Endothelial cell of umbilical vein (primary cell): ENCODE measurements around the gene GANC. TPM values are rescaled to one million over a fixed set of nuclear protein-coding genes. Genes with fewer than 3 reads are reported as not detected.

Source experiments
- BruUV-seq: library from RNA; stranded (reverse); fragments of 400-500 nt; replicated peaks from 2 replicates; lab custom pipeline; 2021; lab: Mats Ljungman, UMichigan
- CTCF ChIA-PET: fragments of 300-600, 350-600 bp; sonication (Branson Sonifier 250); formaldehyde crosslinking; loops from one replicate; lab custom pipeline; 2021; ENCODE audit warnings: antibody characterized with exemption, inconsistent platforms; lab: Charles Lee
- POLR2A ChIA-PET: fragments of 300-600, 350-600 bp; sonication (Branson Sonifier 250); formaldehyde crosslinking; loops from one replicate; lab custom pipeline; 2021; ENCODE audit warnings: antibody characterized with exemption, inconsistent platforms; lab: Charles Lee
- DNase-seq: peaks from one replicate; pipeline ENCODE4 v3.0.0-alpha.2; 2011; ENCODE audit warnings: low read depth, low spot score
- FAIRE-seq: peaks from 2 replicates; lab custom pipeline; 2011; peaks lifted over from hg19 to GRCh38; lab: Jason Lieb, UNC
- H2AFZ ChIP-seq: 2 replicates; pipeline ENCODE4 v1.6.0; 2012; ENCODE audit warnings: low read depth, low read length, control low read depth, inconsistent platforms
- H3K27ac ChIP-seq: 2 replicates; pipeline ENCODE4 v1.5.1; 2011; ENCODE audit warnings: low read depth, mild to moderate bottlenecking, control low read depth, low read length, moderate library complexity; ENCODE audit not compliant: insufficient read depth
- H3K27me3 ChIP-seq, 2 experiments: 2 replicates each; pipeline versions ENCODE4 v1.6.0 to v1.6.1; 2011; ENCODE audit warnings: low read length in 2 of 2, mixed read lengths in 1 of 2; ENCODE audit not compliant: control insufficient read depth in 2 of 2, insufficient read depth in 2 of 2
- H3K36me3 ChIP-seq, 2 experiments: 2 replicates in 1 of 2; 3 replicates in 1 of 2; pipeline ENCODE4 v1.5.1; 2011; ENCODE audit warnings: low read length in 2 of 2, mild to moderate bottlenecking in 1 of 2, moderate library complexity in 1 of 2; ENCODE audit not compliant: control insufficient read depth in 2 of 2, insufficient read depth in 2 of 2; ENCODE audit errors: extremely low read depth in 1 of 2
- H3K4me1 ChIP-seq: 3 replicates; pipeline ENCODE4 v1.5.1; 2011; ENCODE audit warnings: mild to moderate bottlenecking, low read length; ENCODE audit not compliant: control insufficient read depth, insufficient read depth; ENCODE audit errors: extremely low read depth
- H3K4me2 ChIP-seq: 2 replicates; pipeline ENCODE4 v1.6.1; 2011; ENCODE audit warnings: low read length, control low read depth, mixed read lengths; ENCODE audit not compliant: insufficient read depth
- H3K4me3 ChIP-seq, 3 experiments: fragments of 200-600 bp in 1 of 3; sonication (generic), shearing (Covaris generic) in 1 of 3; replicated peaks in 1 of 3; 2 replicates each; pipeline ENCODE4 v1.5.1; 2011 to 2016; ENCODE audit warnings: control low read depth in 3 of 3, low read length in 3 of 3, mild to moderate bottlenecking in 2 of 3, inconsistent platforms in 1 of 3, low read depth in 1 of 3, moderate library complexity in 1 of 3; ENCODE audit not compliant: insufficient read depth in 1 of 3
- H3K79me2 ChIP-seq: 2 replicates; pipeline ENCODE4 v1.6.0; 2012; ENCODE audit warnings: low read length, inconsistent platforms; ENCODE audit not compliant: control insufficient read depth, insufficient read depth
- H3K9ac ChIP-seq: replicated peaks from 2 replicates; pipeline ENCODE3; 2011; ENCODE audit warnings: low read length, control low read depth; ENCODE audit not compliant: insufficient read depth; ENCODE audit errors: extremely low read depth
- H3K9me1 ChIP-seq: replicated peaks from 3 replicates; pipeline ENCODE4 v1.6.0; 2011; ENCODE audit warnings: mild to moderate bottlenecking, low read length; ENCODE audit not compliant: control insufficient read depth, insufficient read depth; ENCODE audit errors: extremely low read depth
- H3K9me3 ChIP-seq: replicated peaks from 2 replicates; pipeline ENCODE4 v1.5.1; 2012; ENCODE audit warnings: low read length, inconsistent platforms; ENCODE audit not compliant: control insufficient read depth, insufficient read depth
- H4K20me1 ChIP-seq: replicated peaks from 2 replicates; pipeline ENCODE3; 2011; ENCODE audit warnings: mild to moderate bottlenecking, low read length; ENCODE audit not compliant: control insufficient read depth, insufficient read depth; ENCODE audit errors: extremely low read depth
- CTCF ChIP-seq, 2 donors: IDR thresholded peaks; 1 replicate in 1 of 2; 2 replicates in 1 of 2; pipeline ENCODE4 v1.5.1; 2011; ENCODE audit warnings: low read length in 2 of 2, mild to moderate bottlenecking in 2 of 2, moderate library complexity in 2 of 2, control low read depth in 1 of 2, inconsistent platforms in 1 of 2, low read depth in 1 of 2; ENCODE audit not compliant: insufficient read depth in 1 of 2; ENCODE audit errors: extremely low read depth in 1 of 2
- EZH2 ChIP-seq: IDR thresholded peaks from 2 replicates; pipeline ENCODE4 v1.6.1; 2012; ENCODE audit warnings: borderline replicate concordance, low read depth, mild to moderate bottlenecking, moderate library complexity, low read length, inconsistent platforms; ENCODE audit not compliant: severe bottlenecking
- FOS ChIP-seq: IDR thresholded peaks from 2 replicates; pipeline ENCODE4 v1.6.1; 2011; ENCODE audit warnings: mild to moderate bottlenecking, low read length, moderate library complexity, borderline replicate concordance; ENCODE audit not compliant: insufficient read depth
- GATA2 ChIP-seq: IDR thresholded peaks from 2 replicates; pipeline ENCODE4 v1.7.0; 2011; ENCODE audit warnings: low read depth, mild to moderate bottlenecking, moderate library complexity, mixed read lengths, low read length; ENCODE audit not compliant: insufficient read length, insufficient read depth
- JUN ChIP-seq: IDR thresholded peaks from 2 replicates; pipeline ENCODE4 v1.6.1; 2011; ENCODE audit warnings: borderline replicate concordance, low read depth; ENCODE audit not compliant: insufficient read length, insufficient read depth
- MAX ChIP-seq: IDR thresholded peaks from 2 replicates; pipeline ENCODE4 v1.6.1; 2011; ENCODE audit not compliant: insufficient read depth, insufficient read length
- MYC ChIP-seq: IDR thresholded peaks from one replicate; pipeline ENCODE4 v1.6.1; 2011; ENCODE audit warnings: mild to moderate bottlenecking, low read depth, low read length
- POLR2A ChIP-seq: IDR thresholded peaks from 2 replicates; pipeline ENCODE4 v1.6.1; 2012; ENCODE audit warnings: low read depth, mild to moderate bottlenecking, control low read depth, low read length
- POLR2AphosphoS5 ChIP-seq: IDR thresholded peaks from 2 replicates; pipeline ENCODE4 v1.6.1; 2012; ENCODE audit warnings: low read depth, mild to moderate bottlenecking, control low read depth, low read length, moderate library complexity; ENCODE audit not compliant: insufficient read depth
- dilution Hi-C: fragments of 300-500 bp; cut with MboI; formaldehyde crosslinking; loops from one replicate; pipeline ENCODE4 v1.15.0; 2019; ENCODE audit warnings: low sequenced_read_pairs; ENCODE audit not compliant: extremely low pct_ligation_motif_present
- intact Hi-C: fragments of 100-400 bp; cut with micrococcal nuclease; formaldehyde crosslinking; loops from one replicate; pipeline ENCODE4 v1.10.0; 2022
- polyA plus RNA-seq, 4 experiments: library from polyadenylated mRNA; depleted of rRNA in 3 of 4; stranded (reverse) in 3 of 4; unstranded in 1 of 4; fragments of >200 nt; gene quantifications; 2 replicates each; pipeline versions ENCODE4 v1.2.1 to v1.2.3, GENCODE V29; 2011 to 2012; ENCODE audit warnings: missing spikeins in 1 of 4
- total RNA-seq: library from RNA; stranded (reverse); gene quantifications from 2 replicates; pipeline ENCODE4 v1.2.3, GENCODE V29; 2021

Gene GANC
- total and polyA plus RNA-seq, 2 donors (not counting 3 experiments of a cell fraction or from before 2014, with no cell fraction given) = 8.5 to 17.8 TPM

- ChIA-PET CTCF (no interaction called here), POLR2A (no interaction called here)
- BruUV-seq = no TSS peak
- DNase-seq = no peak
- dilution Hi-C loops = no loop called here
- H3K79me2 ChIP-seq = no peaks in the 10 kb centered on the region
- no peak for FAIRE-seq
- no peaks in the 10 kb centered on the region for H3K9me3 ChIP-seq
- no peak for TF ChIP-seq POLR2A
- TF ChIP-seq CTCF (IDR thresholded peaks at IDR 0.05; ENCODE audit: extremely low read depth in 1 of 2, insufficient read depth in 1 of 2, low read depth in 1 of 2, low read length in 2 of 2) = no peak
- no peak for TF ChIP-seq MYC
- no peak for TF ChIP-seq POLR2AphosphoS5
- TF ChIP-seq EZH2 = no peak
- TF ChIP-seq JUN = no peak
- no peak for TF ChIP-seq FOS
- no peak for TF ChIP-seq GATA2
- no peak for TF ChIP-seq MAX
- no peaks in the 10 kb centered on the region for H3K36me3 ChIP-seq
- H3K4me2 ChIP-seq = no peak overlapping the region
- H3K9me1 ChIP-seq = no peaks in the 10 kb centered on the region
- H3K4me3 ChIP-seq = no peak overlapping the region
- peaks cover 9% of the 10 kb centered on the region for H3K4me1 ChIP-seq
- intact Hi-C loops = no loop called here
- H3K9ac ChIP-seq = no peak overlapping the region
- H3K27me3 ChIP-seq = no peaks in the 10 kb centered on the region
- no peaks in the 10 kb centered on the region for H4K20me1 ChIP-seq
- H3K27ac ChIP-seq = no peak overlapping the region
- H2AFZ ChIP-seq = peak overlapping the region; percentile 64
Measured at GRCh38 chr15:42402455-42403205, 129.6 kb downstream of the GANC start.
